GM19455 (cell line): ENCODE measurements around the gene CEACAM20.
"Not testable (repeated sequence)": the region's sequence is repeated elsewhere in the genome, so short reads cannot be mapped to it uniquely, and the experiment has no call there.

Source experiments
- ATAC-seq: cut with Tn5 transposase; IDR thresholded peaks from one replicate; pipeline ENCODE4 v1.9.1; 2021; ENCODE audit not compliant: unreplicated experiment

CEACAM20 gene

GRCh38 chr19:44498988-44499387, 30.5 kb downstream of the CEACAM20 start:
- no peak for ATAC-seq

- ATAC-seq, result no peak
Observed at GRCh38 chr19:44496711-44497110, 32.8 kb downstream of the CEACAM20 start.

DNA sequence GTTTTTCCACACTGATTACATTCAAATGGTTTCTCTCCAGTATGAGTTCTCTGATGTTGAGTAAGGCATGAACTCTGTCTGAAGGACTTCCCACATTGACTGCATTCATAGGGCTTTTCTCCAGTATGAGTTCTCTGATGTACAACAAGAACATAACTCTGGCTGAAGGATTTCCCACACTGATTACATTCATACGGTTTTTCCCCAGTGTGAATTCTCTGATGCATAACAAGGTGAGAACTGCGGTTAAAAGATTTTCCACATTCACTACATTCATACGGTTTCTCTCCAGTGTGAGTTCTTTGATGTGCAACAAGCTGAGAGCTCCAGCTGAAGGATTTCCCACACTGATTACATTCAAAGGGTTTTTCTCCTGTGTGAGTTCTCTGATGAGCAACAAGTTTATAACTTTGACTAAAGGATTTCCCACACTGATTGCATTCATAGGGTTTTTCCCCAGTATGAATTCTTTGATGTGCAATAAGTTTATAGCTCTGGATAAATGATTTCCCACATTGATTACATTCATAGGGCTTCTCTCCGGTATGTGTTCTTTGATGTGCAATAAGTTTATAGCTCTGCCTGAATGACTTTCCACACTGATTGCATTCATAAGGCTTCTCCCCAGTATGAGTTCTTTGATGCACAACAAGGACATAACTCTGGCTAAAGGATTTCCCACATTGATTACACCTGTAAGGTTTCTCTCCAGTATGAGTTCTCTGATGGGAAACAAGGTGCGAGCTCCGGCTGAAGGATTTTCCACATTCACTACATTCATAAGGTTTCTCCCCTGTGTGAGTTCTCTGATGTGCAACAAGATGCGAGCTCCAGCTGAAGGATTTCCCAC, 52.7 kb downstream of the CEACAM20 start:
- ATAC-seq, result no peak

DNA sequence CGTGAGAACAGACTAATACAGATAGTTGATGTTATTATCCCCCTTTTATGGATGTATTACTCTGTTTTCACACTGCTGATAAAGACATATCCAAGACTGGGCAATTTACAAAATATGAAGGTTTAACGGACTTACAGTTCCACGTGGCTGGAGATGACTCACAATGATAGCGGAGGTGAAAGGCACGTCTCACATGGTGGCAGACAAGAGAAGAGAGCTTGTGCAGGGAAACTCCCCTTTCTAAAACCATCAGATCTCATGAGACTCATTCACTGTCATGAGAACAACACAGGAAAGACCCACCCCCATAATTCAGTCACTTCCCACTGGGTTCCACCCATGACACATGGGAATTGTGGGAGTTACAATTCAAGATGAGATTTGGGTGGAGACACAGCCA, 60.7 kb downstream of the CEACAM20 start:
- ATAC-seq, result not testable (repeated sequence)

DNA sequence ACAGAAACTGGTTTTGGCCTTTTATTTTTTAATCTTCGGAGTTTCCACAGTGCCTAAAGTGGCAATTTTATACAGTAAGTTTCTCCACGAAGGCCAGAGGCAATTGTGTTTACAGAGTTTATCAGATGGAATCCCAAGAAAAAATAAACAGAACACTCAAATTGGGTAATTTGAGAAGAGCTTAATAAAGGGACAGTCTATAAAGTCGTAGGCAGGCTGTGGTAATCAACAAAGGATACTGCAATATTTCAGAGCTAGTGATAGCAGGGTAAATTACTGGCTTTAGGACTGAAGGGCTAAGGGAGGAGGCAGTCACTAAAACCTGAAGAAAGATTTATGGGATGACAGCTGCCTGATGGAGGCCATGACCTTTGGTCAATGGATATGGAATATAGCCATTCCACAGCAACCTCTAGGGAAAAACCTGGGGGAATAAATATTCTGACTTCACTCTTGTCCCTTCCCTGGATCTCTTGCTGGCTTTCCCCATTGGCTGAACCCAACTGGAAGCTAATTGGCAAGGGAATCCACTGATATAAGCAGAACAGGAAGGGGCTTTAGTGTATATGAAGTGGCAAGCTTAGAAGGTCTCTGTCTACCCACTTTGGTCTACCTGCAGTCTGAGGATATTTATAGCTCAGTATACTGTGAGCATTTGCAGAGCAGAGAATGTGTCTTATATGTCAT, 66.7 kb downstream of the CEACAM20 start:
- ATAC-seq, result not testable (repeated sequence)
